Common myeloid progenitor, CD34-positive (primary cell): ENCODE measurements around the gene CDK5.
A peak's percentile ranks its signal among the peaks of the same experiment; 100 is the strongest.
"Not testable (repeated sequence)": the region's sequence is repeated elsewhere in the genome, so short reads cannot be mapped to it uniquely, and the experiment has no call there.

Source experiments
- CTCF ChIA-PET: fragments of 350-600 bp; sonication (Branson Sonifier 250); formaldehyde crosslinking; loops from one replicate; lab custom pipeline; 2021; ENCODE audit warnings: antibody characterized with exemption; lab: Charles Lee
- POLR2A ChIA-PET: fragments of 350-600 bp; sonication (Branson Sonifier 250); formaldehyde crosslinking; loops from one replicate; lab custom pipeline; 2021; ENCODE audit warnings: antibody characterized with exemption; lab: Charles Lee
- DNase-seq, 3 donors: peaks; one replicate each; pipeline versions ENCODE4 v3.0.0 to v3.0.0-alpha.2; 2013
- H3K27ac ChIP-seq, 2 experiments: 1 replicate in 1 of 2; 2 replicates in 1 of 2; pipeline ENCODE4 v1.7.0; 2013; ENCODE audit warnings: inconsistent platforms in 2 of 2, low read length in 2 of 2, mild to moderate bottlenecking in 2 of 2, low read depth in 1 of 2, moderate library complexity in 1 of 2; ENCODE audit not compliant: severe bottlenecking in 2 of 2, insufficient read depth in 1 of 2, poor library complexity in 1 of 2
- H3K27me3 ChIP-seq, 5 experiments: replicated peaks in 2 of 5; 1 replicate in 3 of 5; 2 replicates in 2 of 5; pipeline versions ENCODE4 v1.6.1 to v1.7.0; 2013; ENCODE audit warnings: low read length in 4 of 5, mild to moderate bottlenecking in 2 of 5, moderate library complexity in 2 of 5, inconsistent platforms in 1 of 5; ENCODE audit not compliant: insufficient read depth in 5 of 5, control insufficient read depth in 4 of 5
- H3K36me3 ChIP-seq, 4 experiments: 1 replicate in 2 of 4; 2 replicates in 2 of 4; pipeline versions ENCODE4 v1.6.1 to v1.7.0; 2013; ENCODE audit warnings: low read length in 3 of 4, control low read depth in 1 of 4, mild to moderate bottlenecking in 1 of 4; ENCODE audit not compliant: control insufficient read depth in 4 of 4, insufficient read depth in 4 of 4
- H3K4me1 ChIP-seq, 4 experiments: 1 replicate in 3 of 4; 2 replicates in 1 of 4; pipeline versions ENCODE4 v1.6.1 to v1.7.1; 2013; ENCODE audit warnings: low read length in 3 of 4, mild to moderate bottlenecking in 3 of 4, control low read depth in 1 of 4, inconsistent platforms in 1 of 4, moderate library complexity in 1 of 4; ENCODE audit not compliant: control insufficient read depth in 4 of 4, insufficient read depth in 4 of 4; ENCODE audit errors: control extremely low read depth in 1 of 4
- H3K4me3 ChIP-seq, 7 experiments: 1 replicate in 4 of 7; 2 replicates in 3 of 7; pipeline versions ENCODE4 v1.5.1 to v1.7.0; 2013; ENCODE audit warnings: mild to moderate bottlenecking in 7 of 7, low read length in 6 of 7, moderate library complexity in 6 of 7, inconsistent platforms in 2 of 7, low read depth in 2 of 7, control low read depth in 1 of 7; ENCODE audit not compliant: insufficient read depth in 4 of 7, control insufficient read depth in 1 of 7; ENCODE audit errors: extremely low read depth in 1 of 7
- H3K9me3 ChIP-seq, 5 experiments: 1 replicate in 4 of 5; 2 replicates in 1 of 5; pipeline versions ENCODE4 v1.6.1 to v1.7.1; 2013; ENCODE audit warnings: low read length in 4 of 5, mild to moderate bottlenecking in 2 of 5, inconsistent platforms in 1 of 5, low read depth in 1 of 5, moderate library complexity in 1 of 5; ENCODE audit not compliant: control insufficient read depth in 4 of 5, insufficient read depth in 2 of 5; ENCODE audit errors: control extremely low read depth in 1 of 5
- WGBS: methylation state at CpG from one replicate; pipeline ENCODE4 v1.1.5; 2013; ENCODE audit not compliant: insufficient coverage; 5-methylcytosine and 5-hydroxymethylcytosine counted together

The CDK5 gene

DNA sequence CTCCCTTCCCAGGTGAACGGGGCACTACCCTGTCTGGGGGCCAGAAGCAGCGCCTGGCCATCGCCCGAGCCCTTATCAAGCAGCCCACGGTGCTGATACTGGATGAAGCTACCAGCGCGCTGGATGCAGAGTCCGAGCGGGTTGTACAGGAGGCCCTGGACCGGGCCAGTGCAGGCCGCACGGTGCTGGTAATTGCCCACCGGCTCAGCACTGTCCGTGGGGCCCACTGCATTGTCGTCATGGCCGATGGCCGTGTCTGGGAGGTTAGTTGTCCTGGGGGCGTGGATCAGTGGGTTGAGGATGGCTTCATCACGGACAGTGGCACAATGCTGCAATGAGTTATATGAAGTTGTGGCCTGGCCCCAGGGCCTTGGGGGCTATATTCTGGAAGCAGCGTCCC lies 13.7 kb downstream of the CDK5 start:
- ChIA-PET POLR2A (interaction anchor here (0.6 kb wide), 1 partner anchor 65 kb away, joined by 4 read pairs; no protein-coding TSS in a partner anchor), CTCF (interaction anchor here (1.9 kb wide), 1 partner anchor 11 kb away, joined by 5 read pairs; no protein-coding TSS in a partner anchor)
- no peak for DNase-seq
- no peaks in the 10 kb centered on the region for H3K9me3 ChIP-seq
- 95% methylated on average over 19 of the region's 20 CpGs for WGBS
- no peak overlapping the region for H3K27ac ChIP-seq
- H3K27me3 ChIP-seq: no peaks in the 10 kb centered on the region
- H3K36me3 ChIP-seq: peaks cover 0 to 7% (median 5%) of the 10 kb centered on the region in 4 experiments
- H3K4me3 ChIP-seq: no peak overlapping the region
- peaks cover 0 to 32% (median 28%) of the 10 kb centered on the region in 4 experiments for H3K4me1 ChIP-seq

DNA sequence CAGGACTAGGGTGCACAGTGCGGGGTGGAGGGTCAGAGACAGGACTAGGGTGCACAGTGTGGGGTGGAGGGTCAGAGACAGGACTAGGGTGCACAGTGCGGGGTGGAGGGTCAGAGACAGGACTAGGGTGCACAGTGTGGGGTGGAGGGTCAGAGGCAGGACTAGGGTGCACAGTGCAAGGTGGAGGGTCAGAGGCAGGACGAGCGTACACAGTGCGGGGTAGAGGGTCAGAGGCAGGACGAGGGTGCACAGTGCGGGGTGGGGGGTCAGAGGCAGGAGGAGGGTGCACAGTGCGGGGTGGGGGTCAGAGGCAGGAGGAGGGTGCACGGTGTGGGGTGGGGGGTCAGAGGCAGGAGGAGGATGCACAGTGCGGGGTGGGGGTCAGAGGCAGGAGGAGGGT lies 14.2 kb downstream of the CDK5 start:
- H3K9me3 ChIP-seq, DNase-seq, POLR2A ChIA-PET, H3K27ac ChIP-seq, H3K27me3 ChIP-seq, H3K4me3 ChIP-seq, H3K36me3 ChIP-seq: not testable (repeated sequence)
- CTCF ChIA-PET: interaction anchor here (1.9 kb wide), 1 partner anchor 12 kb away, joined by 5 read pairs; no protein-coding TSS in a partner anchor
- 100% methylated on average over 6 of the region's 10 CpGs for WGBS
- peaks cover 0 to 37% (median 33%) of the 10 kb centered on the region in 4 experiments for H3K4me1 ChIP-seq

DNA sequence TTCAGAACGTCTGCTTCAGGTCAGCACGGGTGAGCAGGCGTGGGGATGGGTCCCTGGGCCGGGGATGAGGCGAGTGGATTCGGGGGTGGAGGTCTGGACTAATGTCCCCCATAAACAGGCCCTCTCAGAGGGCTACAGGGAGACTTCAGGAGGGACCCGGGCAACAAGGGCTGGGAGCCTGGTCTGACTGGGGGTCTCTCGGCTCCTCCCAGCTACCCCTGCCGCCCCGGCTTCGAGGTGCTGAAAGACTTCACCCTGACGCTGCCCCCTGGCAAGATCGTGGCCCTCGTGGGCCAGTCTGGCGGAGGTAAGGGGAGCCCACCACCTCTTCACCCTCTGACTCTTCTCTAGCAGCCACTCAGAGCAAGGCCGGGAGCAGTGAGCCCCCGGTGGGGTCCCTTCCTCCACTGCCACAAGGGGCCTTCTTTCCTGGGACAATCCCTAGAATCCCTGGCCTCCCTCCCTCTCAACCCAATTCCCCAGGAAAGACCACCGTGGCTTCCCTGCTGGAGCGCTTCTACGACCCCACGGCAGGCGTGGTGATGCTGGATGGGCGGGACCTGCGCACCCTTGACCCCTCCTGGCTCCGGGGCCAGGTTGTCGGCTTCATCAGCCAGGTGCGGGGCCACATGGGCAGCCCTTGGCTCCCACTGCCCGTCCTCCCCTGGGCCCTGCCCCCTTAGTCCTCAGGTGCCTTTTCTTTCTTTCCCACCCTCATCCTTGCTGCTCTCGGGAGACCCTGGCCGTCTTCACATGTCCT lies 16.9 kb downstream of the CDK5 start:
- H3K4me1 ChIP-seq: peaks cover 0 to 29% (median 26%) of the 10 kb centered on the region in 4 experiments
- no peak overlapping the region for H3K27ac ChIP-seq
- CTCF ChIA-PET: interaction anchor here (1.0 to 1.3 kb wide), 2 partner anchors 9 to 10 kb away, joined by 3 to 5 read pairs; no protein-coding TSS in a partner anchor
- POLR2A ChIA-PET: no interaction called here
- H3K9me3 ChIP-seq: no peaks in the 10 kb centered on the region
- no peaks in the 10 kb centered on the region for H3K27me3 ChIP-seq
- DNase-seq: no peak
- peaks cover 2 to 23% (median 17%) of the 10 kb centered on the region in 4 experiments for H3K36me3 ChIP-seq
- H3K4me3 ChIP-seq: no peak overlapping the region
- WGBS: 98% methylated on average over 27 of the region's 30 CpGs

DNA sequence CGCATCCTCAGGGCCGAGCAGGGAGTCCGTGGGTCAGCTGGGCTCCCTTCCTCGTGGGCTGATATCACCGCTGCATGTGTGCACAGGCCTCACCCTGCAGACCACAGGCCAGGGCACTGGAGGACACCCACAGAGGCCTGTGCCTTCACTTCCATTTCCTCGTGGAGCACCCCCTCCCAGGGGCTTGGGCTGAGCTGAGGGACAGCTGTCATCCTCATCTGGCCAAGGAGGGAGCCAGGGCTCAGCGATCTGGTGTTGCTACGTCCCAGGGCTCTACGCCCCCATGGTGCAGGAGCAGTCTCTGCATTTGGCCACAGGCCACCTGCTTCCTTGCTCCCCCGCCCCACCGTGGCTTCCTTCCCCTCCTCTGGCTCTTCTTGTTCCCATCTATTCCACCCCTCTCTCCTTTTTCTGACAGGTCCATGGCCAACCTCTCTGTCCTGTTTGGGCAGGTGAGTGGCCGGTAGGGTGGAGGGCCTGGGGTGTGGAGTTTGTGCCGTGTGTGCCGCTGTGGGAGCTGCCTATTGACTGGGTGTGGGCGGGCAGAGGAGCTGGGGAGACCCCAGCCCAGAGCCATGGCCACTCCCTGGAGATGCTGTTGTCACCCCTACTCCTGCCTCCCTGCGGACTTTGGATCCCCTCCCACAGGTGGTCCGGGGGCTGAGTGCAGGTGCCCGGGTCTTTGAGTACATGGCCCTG lies 17.7 kb downstream of the CDK5 start:
- H3K4me3 ChIP-seq: peak overlapping the region in 1 of 7 experiments; percentile 38
- H3K27ac ChIP-seq: peak overlapping the region in 1 of 2 experiments; percentile 43
- CTCF ChIA-PET: interaction anchor here (1.5 to 1.6 kb wide), 3 partner anchors 10 to 32 kb away, joined by 4 to 7 read pairs (median 5); partner anchors contain the start of gene ABCB8
- H3K9me3 ChIP-seq: no peaks in the 10 kb centered on the region
- H3K27me3 ChIP-seq: no peaks in the 10 kb centered on the region
- H3K36me3 ChIP-seq: peaks cover 2 to 31% (median 23%) of the 10 kb centered on the region in 4 experiments
- 66% methylated on average over 17 of the region's 18 CpGs for WGBS
- POLR2A ChIA-PET: interaction anchor here (0.5 to 1.7 kb wide), 4 partner anchors 12 to 59 kb away, joined by 3 to 7 read pairs (median 4); partner anchors contain the start of gene ABCB8
- H3K4me1 ChIP-seq: peaks cover 0 to 29% (median 26%) of the 10 kb centered on the region in 4 experiments
- peak in 2 of 3 donors; percentile 26 to 39 for DNase-seq

DNA sequence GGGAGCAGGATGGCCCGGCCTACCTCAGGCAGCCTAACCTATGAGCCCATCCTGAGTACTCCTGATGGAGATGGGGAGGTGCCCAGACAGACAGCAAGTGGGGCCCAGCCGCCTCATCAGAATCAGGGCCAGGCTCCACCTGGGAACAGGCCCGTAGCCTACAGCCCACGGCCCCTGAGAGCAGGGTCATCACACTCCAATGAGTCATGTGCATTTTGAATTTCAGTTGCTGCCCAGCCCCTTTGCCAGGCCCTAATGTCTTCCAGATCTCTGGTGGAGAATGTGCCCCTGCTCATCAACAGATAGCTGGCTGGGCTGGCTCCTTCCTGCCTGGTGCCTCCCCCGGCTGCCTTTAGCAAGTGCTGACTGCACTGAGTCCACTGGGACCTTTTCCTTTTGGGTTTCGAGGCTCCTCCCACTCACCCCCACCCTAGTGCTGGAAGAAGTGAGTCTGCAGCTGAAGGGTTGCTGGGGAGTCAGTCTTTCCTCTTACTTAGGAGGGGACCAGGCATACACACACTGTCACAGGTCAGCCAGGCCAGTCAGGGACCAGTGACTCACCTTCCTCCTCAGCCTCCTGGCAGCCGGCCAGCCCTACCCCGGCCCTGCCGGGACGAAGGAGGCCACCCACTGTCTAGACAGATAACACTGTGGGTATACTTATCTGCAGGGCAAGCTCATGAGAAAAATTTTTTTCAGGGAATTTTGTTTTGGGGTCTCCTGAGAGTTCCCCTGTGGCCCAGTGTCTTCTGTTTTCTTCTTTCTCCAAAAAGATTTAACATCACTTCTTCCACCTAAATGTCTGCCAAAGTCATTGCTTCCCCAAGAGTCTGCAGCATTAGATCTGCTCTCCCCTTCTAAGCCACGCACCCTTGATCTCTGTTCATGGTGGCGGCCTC lies 18.5 kb downstream of the CDK5 start:
- POLR2A ChIA-PET: interaction anchor here (0.5 to 1.7 kb wide), 4 partner anchors 11 to 60 kb away, joined by 3 to 7 read pairs (median 4); partner anchors contain the start of gene ABCB8

DNA sequence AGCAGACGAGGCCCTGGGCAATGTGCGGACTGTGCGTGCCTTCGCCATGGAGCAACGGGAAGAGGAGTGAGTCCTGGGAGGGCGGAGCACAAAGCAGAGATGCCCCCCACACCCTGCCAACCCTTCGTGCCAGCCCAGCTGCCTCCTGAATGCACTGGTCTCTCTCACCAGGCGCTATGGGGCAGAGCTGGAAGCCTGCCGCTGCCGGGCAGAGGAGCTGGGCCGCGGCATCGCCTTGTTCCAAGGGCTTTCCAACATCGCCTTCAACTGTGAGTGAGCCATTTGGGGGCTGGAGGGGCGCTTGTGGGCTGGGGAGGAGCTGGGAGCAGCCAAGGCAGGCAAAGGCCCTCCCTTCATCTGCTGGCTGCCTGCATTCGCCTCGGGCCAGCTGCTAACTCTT lies 21.8 kb downstream of the CDK5 start:
- Histone ChIP-seq H3K36me3 (peaks cover 6 to 41% (median 26%) of the 10 kb centered on the region in 4 experiments), H3K4me1 (peaks cover 0 to 29% (median 26%) of the 10 kb centered on the region in 4 experiments), H3K27me3 (no peaks in the 10 kb centered on the region), H3K27ac (no peak overlapping the region), H3K4me3 (no peak overlapping the region), H3K9me3 (no peaks in the 10 kb centered on the region)
- ChIA-PET POLR2A (no interaction called here), CTCF (interaction anchor here (1.3 to 1.7 kb wide), 3 partner anchors 8 to 17 kb away, joined by 3 to 8 read pairs (median 5); partner anchors contain the start of gene ABCB8)
- DNase-seq: no peak
- WGBS: 98% methylated on average over 16 of the region's 17 CpGs

More for the DNA sequence above, 18.5 kb downstream of the CDK5 start:
- Histone ChIP-seq H3K36me3 (peaks cover 4 to 37% (median 29%) of the 10 kb centered on the region in 4 experiments), H3K9me3 (no peaks in the 10 kb centered on the region), H3K27me3 (no peaks in the 10 kb centered on the region), H3K4me1 (peaks cover 0 to 29% (median 26%) of the 10 kb centered on the region in 4 experiments), H3K27ac (peak overlapping the region in 1 of 2 experiments; percentile 70), H3K4me3 (peak overlapping the region in 1 of 7 experiments; percentile 38)
- DNase-seq: peak; percentile 68 to 88 (median 82)
- CTCF ChIA-PET: interaction anchor here (0.6 to 1.6 kb wide), 6 partner anchors 10 to 44 kb away, joined by 3 to 7 read pairs (median 4); partner anchors contain the start of gene ABCB8
- 53% methylated on average over 11 of the region's 12 CpGs for WGBS
